GM19239 (cell line): Measurements from ENCODE around the gene GMCL2.
"Not testable (repeated sequence)": the region's sequence is repeated elsewhere in the genome, so short reads cannot be mapped to it uniquely, and the experiment has no call there.

Experiments used
- DNase-seq: peaks from one replicate; pipeline ENCODE4 v3.0.0; 2011; ENCODE audit warnings: low spot score; ENCODE audit not compliant: insufficient read length
- FAIRE-seq: peaks from 2 replicates; lab custom pipeline; 2011; peaks lifted over from hg19 to GRCh38; lab: Jason Lieb, UNC

Gene GMCL2

DNA sequence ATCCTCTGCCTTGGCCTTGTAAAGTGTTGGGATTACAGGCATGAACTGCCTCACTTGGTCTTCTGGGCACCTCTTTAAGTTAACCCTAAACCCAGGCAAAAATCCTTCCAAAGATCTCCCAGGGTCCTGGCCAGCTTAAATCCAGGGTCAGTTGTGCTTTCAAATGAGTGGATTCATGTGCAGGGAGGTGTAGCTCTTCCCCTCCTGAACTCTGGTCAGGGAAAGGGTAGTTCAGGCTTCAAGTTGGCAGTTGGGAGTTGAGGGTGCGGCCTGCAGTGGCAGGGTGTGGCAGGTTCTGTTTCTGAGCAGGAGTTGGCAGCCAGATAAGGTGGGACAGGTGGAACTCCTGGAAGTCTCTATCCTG lies 20.7 kb upstream of the GMCL2 start:
- FAIRE-seq: no peak

DNA sequence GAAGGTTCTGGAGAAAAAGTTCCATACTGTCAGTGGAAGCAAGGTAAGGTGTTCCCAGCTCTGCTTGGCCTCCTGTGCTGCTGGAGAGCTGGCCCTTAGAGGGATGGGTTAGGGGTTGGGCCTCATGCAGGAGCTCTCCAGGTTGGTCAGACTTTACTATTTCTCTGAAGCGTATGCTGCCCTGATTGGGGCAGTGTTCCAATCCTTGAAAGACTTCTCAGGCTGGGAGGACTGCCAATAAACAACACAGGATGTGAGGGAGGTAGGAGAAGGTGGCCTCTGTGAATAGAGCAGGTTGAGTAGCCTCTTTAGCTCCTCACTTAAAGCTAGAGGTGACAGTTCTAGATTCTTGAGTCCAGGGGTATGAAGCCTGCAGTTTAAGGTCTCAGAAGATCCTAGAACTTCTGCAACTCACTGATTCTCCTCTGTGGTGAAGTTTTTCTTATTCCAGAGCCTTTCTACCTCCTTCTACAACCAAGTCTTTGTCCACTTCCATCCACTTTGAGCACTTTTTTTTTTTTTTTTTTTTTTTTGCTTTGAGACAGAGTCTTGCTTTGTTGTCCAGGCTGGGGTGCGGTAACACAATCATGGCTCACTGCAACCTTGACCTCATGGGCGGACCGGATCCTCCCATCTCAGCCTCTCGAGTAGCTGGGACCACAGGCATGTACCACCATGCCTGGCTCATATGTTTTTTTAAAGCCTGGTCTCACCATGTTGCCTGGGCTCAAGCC lies 20.2 kb upstream of the GMCL2 start:
- DNase-seq: no peak
- no peak for FAIRE-seq

More for the DNA sequence above, 20.7 kb upstream of the GMCL2 start:
- DNase-seq: no peak

DNA sequence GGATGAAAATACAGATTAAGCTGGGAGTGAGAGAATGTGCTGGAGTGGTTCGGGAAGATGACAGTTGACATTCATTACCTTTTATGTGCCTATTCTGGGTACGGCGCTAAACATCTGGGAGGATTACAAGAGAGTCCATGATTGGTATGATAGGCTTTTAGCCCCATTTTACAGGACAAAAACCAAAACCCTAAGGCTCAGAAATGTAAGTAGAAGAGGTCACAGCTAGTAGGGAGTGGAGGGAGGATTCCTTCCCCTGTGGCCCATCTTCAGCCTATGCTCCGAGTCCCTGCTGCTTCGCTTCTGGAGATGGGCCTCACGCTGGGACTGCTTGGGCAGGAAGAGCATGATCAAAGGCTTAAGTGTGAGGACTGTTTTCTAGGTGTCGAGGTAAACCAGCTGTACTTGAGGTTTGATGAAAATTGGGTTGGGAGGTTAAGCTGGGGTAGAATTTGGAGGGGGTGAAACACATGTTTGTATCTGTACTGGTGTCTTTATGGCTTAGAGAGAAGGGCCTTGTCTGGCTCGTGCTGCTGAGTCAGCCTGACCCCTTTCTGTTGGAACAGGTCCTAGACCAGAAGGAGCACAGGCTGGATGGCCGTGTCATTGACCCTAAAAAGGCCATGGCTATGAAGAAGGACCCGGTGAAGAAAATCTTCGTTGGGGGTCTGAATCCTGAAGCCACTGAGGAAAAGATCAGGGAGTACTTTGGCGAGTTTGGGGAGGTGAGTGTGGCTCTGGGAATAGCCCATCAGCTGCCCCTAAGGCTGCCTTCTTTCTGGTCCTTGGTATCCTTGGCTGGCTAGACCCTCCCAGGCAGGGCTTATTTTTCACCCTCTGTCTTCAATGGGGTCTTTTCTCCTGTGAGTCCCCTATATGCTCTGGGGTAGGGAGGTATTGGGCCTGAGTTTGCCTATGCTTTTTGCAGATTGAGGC lies 19.3 kb upstream of the GMCL2 start:
- FAIRE-seq (no peak), DNase-seq (no peak)

DNA sequence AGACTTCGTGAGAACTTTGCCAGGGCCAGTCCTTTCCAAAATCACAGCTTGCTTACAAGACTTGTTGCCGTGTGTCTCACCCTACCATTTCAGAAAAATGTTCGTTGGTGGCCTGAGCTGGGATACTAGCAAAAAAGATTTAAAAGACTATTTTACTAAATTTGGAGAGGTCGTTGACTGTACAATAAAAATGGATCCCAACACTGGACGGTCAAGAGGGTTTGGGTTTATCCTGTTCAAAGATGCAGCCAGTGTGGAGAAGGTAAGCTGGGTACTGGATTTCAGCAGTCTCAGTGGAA lies 18.5 kb upstream of the GMCL2 start:
- FAIRE-seq (no peak), DNase-seq (no peak)

DNA sequence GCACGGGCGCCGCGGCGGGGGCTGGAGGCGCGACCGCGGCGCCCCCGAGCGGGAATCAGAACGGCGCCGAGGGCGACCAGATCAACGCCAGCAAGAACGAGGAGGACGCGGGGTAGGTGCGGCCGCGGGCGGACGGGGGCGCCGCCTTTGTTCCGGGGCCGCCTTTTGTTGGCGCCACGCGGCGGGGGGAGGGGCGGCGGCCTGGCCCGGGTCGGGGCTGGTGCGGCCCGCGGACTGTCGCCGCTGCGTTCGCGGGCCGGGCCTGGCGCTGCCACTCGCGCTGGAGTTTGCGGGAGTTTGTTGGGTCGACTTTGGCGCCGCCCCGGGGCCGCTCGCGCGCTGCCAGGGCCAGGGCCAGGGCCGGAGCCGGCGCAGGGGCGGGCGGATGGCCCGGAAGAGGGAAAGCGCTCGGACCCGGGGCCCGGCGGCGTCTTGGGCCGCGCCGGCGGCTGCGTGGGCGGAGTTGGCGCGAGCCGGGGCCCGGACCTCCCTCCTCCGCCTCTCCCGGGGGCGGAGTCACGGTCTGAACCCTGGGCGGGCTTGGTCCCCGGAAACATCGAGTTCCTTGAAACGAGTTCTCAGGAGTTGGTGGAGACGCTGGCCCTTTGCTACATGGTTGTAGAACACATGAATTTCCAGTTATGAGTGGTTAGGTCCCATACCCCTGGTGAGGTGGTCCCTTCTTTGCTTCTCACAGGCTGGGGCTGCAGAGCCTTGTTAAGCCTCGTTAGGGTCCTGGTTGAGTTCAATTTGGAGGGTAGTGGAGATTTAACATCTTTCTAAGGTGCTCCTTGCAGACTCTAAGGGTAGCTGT lies 18.0 kb upstream of the GMCL2 start:
- DNase-seq (peak; percentile 91), FAIRE-seq (peak; percentile 42)

DNA sequence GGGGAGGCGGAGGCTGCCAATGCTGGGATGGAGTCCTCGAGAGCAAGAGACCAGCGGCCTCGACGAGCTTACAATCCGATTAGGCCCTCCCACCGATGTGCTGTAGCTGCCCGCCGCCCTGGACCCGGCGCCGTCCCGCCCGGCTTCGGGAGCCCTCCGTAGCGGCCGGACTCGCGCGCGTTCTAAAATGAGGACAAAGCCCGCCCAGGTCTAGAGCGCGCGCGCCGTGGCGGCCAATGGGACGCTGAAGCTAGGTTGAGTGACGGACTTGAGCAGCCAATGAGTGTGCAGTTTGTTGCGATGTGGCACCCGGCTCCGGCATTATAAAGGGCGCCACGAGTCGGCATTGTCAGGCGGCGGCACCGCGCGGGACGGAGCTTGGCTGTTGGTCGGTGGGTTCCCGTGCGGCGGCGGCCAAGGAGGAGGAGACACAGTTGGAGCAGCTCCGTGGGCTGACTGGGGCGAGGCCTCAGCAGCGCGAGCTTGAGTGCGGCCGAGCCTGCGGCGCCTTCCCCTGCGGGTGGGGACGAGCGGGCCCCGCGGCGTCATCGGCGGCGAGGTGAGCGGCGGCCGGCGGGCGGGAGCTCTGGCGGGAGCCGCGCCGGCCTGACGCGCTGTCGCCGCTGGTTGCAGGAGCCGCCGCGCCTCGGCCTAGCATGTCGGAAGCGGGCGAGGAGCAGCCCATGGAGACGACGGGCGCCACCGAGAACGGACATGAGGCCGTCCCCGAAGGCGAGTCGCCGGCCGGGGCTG lies 17.2 kb upstream of the GMCL2 start, which contains the start of gene HNRNPAB:
Gene HNRNPAB (plus strand): TSS at position 352 of the 753 bp plus-strand sequence. CDS start 305 bp downstream, at position 657.
- DNase-seq (peak; percentile 95), FAIRE-seq (peak; percentile 91)

DNA sequence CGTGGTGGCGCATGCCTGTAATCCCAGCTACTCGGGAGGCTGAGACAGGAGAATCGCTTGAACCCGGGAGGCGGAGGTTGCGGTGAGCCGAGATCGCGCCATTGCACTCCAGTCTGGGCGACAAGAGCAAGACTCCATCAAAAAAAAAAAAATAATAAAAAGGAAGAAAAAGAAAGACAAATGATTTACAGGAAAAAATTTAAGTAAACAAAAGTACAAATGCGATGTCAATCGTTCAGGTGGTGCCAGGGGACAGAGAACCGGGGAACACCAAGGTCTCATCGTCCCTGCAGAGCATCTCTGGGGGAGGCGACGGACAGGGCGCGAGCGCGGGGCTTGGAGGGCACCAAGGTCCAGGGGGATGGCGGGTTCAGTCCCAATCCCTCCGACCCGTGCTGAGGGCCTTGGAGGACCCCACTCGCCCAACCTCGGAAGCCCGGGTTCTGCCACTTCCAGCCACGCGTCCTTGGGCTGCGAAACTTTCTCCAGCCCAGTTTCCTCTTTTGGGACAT lies 16.6 kb upstream of the GMCL2 start:
- DNase-seq (no peak), FAIRE-seq (peak; percentile 11)

DNA sequence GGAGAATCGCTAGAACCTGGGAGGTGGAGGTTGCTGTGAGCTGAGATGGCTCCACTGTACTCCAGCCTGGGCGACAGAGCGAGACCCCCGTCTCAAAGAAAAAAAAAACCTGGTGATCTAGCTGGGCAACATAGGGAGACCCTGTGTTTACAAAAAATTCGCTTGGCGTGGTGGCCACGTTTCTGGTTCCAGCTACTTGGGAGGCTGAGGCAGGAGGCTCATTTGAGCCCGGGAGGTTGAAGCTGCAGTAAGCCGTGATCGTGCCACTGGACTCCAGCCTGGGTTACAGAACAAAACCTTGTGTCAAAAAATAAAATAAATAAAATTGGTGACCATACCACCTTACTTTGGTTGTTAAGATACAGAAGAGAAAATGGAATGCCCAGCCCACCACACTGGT lies 15.4 kb upstream of the GMCL2 start:
- DNase-seq: no peak
- no peak for FAIRE-seq

DNA sequence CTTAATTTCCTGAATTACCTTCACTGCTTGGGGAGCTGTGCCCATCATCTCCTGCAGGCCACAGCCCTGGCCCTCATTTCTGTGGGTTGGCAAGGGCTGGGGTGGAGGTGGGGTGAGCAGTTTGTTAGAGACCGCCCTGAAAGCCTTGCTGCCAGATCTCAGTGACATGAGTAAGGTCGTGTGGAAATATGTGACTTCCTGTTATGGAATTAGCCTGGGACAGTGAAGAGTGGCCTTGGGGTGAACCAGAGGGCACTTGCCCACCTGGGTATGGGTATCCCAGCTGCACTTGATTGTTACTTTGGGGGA lies 14.7 kb upstream of the GMCL2 start:
- no peak for FAIRE-seq
- no peak for DNase-seq

DNA sequence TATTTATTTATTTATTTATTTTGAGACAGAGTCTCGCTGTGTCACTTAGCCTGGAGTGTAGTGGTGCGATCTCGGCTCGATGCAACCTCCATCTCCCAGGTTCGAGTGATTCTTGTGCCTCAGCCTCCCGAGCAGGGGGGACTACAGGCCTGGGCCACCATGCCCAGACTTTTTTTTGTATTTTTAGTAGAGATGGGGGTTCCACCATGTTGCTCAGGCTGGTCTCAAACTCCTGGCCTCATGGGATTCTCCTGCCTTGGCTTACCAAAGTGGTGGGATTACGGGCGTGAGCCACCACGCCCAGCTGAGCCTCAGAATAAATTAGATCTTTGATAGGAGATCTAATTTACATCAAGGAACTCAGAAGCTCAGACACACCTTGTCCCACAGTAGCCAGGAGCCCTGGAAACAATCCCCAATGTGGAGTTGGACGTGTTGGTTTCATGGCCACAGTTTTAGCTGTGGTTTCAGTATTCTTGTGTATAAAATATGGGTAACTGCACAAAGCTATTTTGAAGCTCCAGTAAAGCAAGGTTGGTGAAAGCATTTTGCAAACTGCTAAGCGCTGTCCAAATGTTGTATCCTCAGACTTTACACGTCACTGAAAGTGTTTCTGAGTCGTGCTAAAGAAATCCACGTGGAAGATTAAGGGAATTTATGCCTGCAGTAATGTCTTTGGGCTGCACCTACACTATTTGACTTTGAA lies 14.2 kb upstream of the GMCL2 start:
- no peak for DNase-seq
- FAIRE-seq: no peak

DNA sequence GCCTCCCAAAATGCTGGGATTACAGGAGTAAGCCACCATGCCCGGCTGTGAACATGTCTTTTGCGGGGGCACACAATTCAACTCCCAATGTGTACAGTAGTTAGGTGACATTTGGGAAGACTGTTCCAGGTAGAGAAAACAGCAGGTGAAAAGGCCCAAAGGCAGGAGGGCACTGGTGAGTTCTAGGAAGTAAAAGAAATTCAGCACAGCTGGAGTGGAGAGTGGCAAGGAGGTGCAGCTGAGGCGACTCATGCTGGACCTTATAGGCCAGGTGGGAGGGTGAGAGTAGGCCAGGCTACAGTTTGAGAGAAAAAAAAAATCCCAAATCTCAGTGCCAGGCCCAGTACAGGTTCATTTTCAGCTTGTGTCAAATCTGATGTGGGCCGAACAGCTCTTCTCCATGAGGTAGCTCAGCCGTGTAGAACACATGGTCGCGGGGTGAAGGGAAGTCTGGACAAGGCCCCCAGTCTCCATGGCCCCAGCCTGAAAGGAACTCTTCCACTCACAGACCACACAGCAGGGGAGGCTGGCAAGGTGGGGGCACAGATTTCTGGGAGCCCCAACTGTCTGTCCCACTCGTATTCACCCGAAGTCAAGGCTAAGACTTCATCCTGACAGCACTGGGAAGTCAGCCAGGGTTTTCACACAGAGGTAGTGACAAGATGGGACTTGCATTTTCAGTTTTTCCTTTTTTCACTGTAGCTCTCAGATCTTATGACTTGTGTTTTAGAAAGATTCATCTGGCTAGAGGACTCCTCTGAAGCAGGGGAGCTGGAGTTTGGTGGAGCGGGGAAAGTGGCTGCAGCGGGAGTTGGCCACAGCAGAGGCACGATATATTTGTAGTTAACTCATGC lies 12.6 kb upstream of the GMCL2 start:
- FAIRE-seq (no peak), DNase-seq (no peak)

DNA sequence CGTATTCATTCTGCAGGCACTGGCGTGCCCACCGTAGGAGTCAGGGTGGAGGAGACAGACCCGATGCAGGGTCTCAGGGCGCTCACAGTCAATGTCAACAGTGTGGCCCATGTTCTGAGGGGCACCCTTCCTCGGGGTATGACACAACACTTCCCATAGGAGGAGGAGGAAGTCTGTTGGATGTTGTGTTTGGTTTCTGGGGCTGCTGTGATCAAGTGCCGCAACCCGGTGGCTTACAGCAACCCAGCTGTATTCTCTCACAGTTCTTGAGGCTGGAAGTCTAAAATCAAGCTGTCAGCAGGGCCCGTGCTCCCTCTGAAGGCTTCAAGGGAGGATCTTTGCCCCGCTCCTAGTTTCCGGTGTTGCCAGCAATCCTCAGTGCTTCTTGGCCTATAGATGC lies 11.5 kb upstream of the GMCL2 start:
- FAIRE-seq: no peak
- no peak for DNase-seq

DNA sequence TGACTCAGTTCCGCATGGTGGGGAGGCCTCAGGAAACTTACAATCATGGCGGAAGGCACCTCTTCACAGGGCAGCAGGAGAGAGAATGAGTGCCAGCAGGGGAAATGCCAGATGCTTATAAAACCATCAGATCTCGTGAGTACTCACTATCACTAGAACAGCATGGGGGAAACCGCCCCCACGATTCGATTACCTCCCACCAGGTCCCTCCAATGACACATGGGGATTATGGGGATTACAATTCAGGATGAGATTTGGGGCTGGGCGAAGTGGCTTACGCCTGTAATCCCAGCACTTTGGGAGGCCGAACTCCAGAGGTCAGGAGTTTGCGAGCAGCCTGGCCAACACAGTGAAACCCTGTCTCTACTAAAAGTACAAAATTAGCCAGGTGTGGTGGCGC lies 11.0 kb upstream of the GMCL2 start:
- FAIRE-seq, DNase-seq: not testable (repeated sequence)

DNA sequence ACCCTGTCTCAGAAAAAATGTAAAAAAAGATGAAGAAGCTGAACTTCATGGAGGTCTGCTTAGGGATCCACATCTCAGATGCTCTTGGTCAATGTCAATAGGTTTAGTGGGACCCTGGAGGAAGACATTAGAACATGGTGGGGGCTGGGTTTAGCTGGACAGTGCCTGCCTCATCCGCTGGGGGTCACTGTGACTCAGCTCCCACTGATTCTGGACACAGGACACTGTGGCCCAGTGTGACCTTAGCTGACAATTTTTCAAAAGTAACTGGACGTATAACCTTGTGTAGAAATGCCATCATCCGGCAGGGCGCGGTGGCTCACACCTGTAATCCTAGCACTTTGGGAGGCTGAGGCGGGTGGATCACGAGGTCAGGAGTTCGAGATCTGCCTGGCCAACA lies 9.8 kb upstream of the GMCL2 start:
- DNase-seq: no peak
- no peak for FAIRE-seq

DNA sequence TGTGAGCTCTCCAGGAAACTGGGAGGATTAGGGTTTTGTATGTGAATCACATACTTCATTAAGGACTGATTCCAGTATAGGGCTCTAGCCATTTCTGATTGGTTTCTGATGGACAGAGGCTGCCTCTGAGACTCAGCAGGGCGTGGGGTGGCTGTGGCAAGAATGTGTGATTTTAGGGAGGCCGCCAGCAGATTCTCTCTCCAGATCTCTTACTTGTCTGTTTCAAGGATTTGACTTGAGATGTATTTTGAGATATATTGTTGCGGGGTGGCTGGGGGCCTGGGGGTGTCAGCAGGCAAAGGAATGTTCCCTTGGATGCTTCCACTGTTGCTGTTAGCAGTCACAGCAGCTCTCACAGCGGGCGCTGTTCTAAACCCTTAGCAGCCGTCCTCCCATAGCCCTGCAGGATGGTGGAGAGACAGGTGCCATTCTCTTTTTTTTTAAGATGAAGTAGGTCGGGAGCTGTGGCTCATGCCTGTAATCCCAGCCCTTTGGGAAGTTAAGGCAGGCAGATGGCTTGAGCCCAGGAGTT lies 9.2 kb upstream of the GMCL2 start:
- no peak for FAIRE-seq
- DNase-seq: no peak

DNA sequence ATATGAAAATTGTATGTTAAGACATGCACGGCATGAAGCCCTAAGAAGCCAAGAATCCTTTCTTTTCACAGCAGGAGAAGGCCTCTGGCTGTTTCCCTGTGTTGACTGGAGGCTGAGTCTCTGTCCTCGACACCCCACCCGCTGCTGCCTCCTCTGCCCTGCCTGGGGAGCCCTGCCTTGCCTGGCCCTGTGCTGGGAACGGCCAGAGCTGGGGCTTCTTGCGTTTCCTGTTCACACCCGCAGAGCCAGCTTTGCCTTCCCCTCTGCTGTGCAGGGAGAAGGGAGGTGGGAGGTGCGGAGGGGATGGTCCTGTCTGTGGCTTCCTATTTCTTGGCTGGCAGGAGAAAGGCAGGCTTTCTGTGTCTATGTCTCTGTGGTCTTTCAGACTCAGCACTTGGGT lies 6.9 kb upstream of the GMCL2 start:
- FAIRE-seq (no peak), DNase-seq (no peak)

DNA sequence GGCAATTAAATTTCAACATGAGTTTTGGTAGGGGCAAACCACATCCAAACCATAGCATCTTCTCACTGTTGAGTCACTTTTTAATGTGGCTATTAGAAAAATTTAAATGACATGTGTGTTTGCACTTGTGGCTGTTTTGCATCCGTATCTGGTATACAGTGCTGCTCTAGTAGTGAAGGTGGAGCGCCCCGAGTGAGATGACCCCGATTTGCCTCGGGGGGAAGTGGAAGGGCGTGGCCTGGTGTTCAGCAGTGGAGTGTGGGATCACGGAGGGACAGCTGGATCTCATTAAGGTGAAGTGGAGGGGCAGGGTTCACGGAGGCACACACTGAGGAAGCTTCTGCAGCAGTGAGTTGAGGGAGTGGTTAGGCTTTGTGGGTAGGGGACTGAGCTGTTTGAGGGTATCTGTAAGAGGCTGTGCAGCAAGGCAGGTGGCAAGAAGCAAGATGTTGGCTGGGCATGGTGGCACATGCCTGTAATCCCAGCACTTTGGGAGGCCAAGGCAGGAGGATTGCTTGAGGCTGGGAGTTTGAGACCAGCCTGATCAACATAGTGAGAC lies 6.2 kb upstream of the GMCL2 start:
- no peak for DNase-seq
- FAIRE-seq: no peak

DNA sequence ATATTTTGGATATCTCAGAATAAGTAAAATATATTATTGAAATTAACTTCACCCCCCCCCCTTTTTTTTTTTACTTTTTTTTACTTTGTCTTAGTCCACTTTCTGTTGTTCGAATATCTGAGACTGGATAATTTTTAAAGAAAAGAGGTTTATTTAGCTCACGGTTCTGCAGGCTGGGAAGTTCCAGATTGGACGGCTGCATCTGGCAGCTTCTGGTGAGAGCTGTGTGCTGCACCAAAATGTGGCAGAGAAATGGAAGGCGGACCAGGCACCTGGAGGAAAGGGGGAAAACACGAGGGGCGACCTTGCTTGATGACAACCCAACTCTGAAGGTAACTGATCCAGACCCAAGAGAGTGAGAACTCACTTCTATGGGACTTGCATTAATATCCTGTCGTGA lies 5.6 kb upstream of the GMCL2 start:
- FAIRE-seq: no peak
- no peak for DNase-seq
